ENCODE results near the gene VWF.

DNA sequence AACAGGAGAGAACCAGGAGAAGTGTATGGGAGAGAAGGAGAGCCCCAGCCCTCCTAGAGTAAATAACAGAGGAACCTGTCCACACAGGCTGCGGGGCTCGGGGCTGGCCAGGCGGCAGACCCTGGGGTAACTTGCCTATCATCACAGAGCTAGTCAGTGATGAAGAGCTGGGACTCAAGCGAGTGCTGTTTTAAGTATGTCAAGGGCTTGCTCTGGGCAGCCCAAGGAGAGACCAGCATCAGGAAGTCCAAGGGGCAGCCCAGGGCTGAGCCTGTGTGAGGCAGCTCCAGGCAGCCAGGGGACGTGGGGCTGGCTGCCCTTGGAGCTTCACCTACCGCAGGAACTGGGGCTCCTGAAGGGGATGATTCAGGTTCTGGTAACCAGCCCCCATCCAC lies 10.0 kb downstream of the VWF start:
- TF ChIP-seq, protein P1, sequence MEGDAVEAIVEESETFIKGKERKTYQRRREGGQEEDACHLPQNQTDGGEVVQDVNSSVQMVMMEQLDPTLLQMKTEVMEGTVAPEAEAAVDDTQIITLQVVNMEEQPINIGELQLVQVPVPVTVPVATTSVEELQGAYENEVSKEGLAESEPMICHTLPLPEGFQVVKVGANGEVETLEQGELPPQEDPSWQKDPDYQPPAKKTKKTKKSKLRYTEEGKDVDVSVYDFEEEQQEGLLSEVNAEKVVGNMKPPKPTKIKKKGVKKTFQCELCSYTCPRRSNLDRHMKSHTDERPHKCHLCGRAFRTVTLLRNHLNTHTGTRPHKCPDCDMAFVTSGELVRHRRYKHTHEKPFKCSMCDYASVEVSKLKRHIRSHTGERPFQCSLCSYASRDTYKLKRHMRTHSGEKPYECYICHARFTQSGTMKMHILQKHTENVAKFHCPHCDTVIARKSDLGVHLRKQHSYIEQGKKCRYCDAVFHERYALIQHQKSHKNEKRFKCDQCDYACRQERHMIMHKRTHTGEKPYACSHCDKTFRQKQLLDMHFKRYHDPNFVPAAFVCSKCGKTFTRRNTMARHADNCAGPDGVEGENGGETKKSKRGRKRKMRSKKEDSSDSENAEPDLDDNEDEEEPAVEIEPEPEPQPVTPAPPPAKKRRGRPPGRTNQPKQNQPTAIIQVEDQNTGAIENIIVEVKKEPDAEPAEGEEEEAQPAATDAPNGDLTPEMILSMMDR (IDR thresholded peaks at IDR 0.05; ENCODE audit: low read depth, low read length): no peak
- no peak for TF ChIP-seq EZH2phosphoT487 (IDR thresholded peaks at IDR 0.05; ENCODE audit: low read depth)
